ENCODE data around the gene RAI14.
"Not testable (repeated sequence)": the region's sequence is repeated elsewhere in the genome, so short reads cannot be mapped to it uniquely, and the experiment has no call there.

RAI14 gene

GRCh38 chr5:34699155-34700077 lies 43.3 kb downstream of the RAI14 start:
- DNase-seq (ENCODE audit: low read depth): no peak

- DNase-seq (ENCODE audit: low read depth): no peak
These were observed 43.9 kb downstream of the RAI14 start for GRCh38 chr5:34700078-34700452.

DNA sequence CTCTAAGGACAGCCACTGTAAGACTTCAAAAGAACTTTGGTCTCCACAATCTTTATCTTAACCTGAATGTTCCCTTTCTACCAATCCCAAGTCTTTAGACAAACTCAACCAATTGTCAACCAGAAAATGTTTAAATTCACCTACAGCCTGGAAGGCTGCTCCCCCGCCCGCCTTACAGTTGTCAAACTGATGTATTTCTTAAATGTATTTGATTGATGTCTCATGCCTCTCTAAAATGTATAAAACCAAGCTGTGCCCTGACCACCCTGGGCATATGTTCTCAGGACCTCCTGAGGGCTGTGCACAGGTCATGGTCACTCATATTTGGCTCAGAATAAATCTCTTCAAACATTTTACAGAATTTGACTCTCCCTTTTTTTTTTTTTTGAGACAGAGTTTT lies 45.3 kb downstream of the RAI14 start:
- not testable (repeated sequence) for DNase-seq (ENCODE audit: low read depth)

- no peak for DNase-seq (ENCODE audit: low read depth)
These were observed 47.9 kb downstream of the RAI14 start for GRCh38 chr5:34703767-34704713.

DNA sequence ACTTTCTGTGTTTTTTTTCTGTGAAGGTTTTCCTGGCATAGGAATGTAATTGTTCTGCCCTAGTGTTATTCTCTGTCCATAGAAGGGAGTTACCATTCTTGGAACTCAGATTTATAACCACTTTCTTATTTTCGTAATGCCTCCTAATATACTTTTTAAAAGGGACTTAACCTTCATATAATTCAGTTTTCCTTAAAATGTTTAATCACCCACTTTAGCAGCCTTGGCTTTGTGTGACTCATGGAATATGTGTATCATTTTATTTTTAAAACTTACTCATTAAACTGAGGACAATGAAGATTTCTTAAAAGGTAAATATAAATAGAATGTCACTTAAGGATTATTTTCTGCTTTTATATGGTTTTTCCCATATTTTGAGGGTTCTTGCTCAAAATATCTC lies 50.0 kb downstream of the RAI14 start:
- DNase-seq (ENCODE audit: low read depth): no peak

DNA sequence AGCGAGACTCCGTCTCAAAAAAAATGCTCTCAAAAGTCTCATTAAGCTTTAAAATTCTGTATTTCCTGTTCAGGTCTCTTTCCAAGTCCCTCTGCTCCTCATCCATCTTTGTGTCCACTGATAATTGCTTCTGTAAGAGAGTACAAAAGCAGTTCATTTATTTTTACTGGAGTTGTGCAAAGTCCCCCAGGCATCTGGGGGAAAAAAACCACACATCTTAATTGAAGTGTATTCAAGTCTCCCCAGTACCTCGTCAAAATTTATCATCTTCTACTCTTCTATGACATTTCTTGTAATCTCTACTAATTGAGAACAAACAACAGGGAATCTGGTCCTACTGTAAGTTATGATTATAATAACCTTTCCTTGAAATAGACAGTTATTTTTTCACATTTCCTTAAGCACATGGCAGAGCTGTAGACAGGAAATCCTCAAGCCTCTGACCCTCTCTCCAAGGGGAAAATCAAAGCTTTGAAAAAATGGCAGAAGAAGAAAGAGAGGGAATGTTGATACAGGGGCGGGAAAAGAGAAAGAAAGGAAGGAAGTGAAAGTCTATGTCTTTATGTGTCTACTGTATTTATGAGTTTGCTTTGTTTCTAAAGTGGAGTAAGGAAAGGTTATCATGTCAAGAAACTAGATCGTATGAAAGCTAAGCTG lies 51.5 kb downstream of the RAI14 start:
- DNase-seq (ENCODE audit: low read depth): no peak

DNA sequence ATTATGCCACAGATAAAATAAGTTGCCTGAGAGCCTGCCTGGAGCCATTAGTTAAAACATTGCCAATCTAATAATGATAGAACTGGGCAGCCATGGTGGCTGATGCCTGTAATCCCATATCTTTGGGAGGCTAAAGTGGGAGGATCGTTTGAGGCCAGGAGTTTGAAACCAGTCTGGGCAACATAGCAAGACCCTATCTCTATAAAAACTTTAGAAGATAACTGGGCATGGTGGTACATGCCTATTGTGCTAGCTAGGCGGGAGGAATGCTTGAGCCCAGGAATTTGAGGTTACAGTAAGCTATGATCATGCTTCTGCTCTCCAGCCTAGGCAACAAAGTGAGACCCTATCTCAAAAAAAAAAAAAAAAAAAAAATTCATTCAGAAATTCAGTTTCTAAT lies 52.6 kb downstream of the RAI14 start:
- no peak for DNase-seq (ENCODE audit: low read depth)

- DNase-seq (ENCODE audit: low read depth): peak; percentile 46
These were observed 53.9 kb downstream of the RAI14 start for GRCh38 chr5:34709861-34710673.

GRCh38 chr5:34712565-34712964 lies 56.4 kb downstream of the RAI14 start:
- DNase-seq (ENCODE audit: low read depth): no peak

DNA sequence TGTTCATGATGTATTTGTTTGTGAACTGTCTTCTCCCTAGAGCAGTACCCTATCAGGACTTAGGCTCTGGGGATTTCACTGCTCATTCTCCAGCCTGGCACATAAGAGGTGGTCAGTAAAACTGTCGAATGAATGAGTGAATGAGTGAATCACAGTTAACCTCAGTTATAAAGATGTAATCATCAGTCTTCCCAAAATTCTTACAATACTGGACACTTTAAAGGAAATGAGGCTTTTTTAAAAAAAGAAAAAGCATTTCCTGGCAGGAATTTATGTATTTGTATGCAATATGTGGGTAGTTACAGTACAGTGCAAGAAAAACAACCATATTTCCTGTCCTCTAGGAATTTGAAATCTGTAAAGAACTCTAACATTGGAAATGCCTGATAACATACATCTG lies 59.6 kb downstream of the RAI14 start:
- DNase-seq (ENCODE audit: low read depth): peak; percentile 54

DNA sequence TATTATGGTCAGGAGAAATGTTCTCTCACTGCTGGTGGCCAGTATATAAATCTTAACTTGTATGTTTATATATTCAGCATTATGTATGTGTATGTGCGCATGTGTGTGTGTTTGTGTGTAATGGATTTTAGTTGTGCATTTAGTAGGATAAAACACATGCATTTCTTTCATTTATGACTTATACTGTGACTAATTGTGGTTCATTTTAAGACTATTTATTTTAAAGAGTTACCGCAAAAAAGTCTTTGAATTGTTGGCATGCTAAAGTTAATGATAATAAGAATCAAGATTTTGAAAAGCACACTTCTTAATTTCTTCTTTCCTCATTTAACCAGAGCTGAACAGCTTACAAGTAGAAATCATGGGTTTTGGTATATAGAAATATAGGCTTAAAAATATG lies 60.9 kb downstream of the RAI14 start:
- DNase-seq (ENCODE audit: low read depth): no peak

- peak; percentile 98 for DNase-seq (ENCODE audit: low read depth)
These were observed 61.5 kb downstream of the RAI14 start for GRCh38 chr5:34717426-34718327.

GRCh38 chr5:34718516-34718915 lies 62.4 kb downstream of the RAI14 start:
- DNase-seq (ENCODE audit: low read depth): no peak

DNA sequence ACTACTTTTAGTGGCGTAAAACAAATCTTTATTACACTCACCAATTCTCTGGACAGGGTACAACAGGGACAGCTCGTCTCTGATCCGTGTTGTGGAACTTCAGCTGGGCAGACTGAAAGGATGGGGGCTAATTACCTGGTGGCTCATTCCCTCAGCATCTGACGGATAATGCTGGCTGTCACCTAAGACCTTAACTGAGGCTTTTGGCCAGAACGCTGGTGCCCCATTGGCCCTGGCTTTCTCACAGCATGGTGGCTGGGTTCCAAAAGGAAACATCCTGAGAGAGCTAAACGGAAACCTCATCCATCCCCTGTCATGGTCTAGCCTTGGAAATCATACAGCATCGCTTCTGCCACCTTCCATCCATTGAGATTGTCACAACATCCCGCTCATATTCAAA lies 62.9 kb downstream of the RAI14 start:
- no peak for DNase-seq (ENCODE audit: low read depth)

- DNase-seq (ENCODE audit: low read depth): no peak
These were observed 65.2 kb downstream of the RAI14 start for GRCh38 chr5:34721327-34721726.

DNA sequence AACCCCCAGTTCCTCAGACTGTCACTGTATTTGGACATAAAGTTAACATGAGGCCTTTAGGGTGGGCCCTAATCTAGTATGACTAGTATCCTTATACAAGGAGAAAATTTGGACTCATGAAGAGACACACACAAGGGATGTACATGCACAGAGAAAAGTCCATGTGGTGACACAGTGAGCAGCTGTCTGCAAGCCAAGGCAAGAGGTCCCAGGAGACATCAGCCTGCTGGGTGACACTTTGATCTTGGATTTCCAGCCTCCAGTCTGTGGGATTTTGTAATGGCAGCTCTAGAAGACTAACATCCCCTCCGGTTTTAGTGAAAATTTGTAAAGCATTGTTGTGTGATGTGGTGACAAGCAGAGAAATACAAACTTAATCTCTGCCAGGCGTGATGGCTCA lies 66.1 kb downstream of the RAI14 start:
- DNase-seq (ENCODE audit: low read depth): no peak

- DNase-seq (ENCODE audit: low read depth): no peak
These were observed 68.6 kb downstream of the RAI14 start for GRCh38 chr5:34724741-34725140.

DNA sequence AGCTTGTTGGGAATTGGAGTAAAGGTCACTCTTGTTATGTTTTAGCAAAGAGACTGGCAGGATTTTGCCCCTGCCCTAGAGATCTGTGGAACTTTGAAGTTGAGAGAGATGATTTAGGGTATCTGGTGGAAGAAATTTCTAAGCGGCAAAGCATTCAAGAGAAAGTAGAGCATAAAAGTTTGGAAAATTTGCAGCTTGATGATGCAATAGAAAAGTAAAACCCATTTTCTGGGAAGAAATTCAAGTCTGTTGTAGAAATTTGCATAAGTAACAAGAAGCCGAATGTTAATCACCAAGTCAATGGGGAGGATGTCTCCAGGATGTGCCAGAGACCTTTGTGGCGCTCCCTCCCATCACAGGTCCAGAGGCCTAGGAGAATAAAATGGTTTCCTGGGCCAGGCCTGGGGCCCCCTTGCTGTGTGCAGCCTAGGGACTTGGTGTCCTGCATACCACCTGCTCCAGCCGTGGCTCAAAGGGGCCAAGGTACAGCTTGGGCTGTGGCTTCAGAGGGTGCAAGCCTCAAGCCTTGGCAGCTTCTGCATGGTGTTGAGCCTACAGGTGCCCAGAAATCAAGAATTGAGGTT lies 71.1 kb downstream of the RAI14 start:
- DNase-seq (ENCODE audit: low read depth): not testable (repeated sequence)

- no peak for DNase-seq (ENCODE audit: low read depth)
These were observed 72.1 kb downstream of the RAI14 start for GRCh38 chr5:34728236-34728635.

Data from HS-5 (cell line).